Caki2 (cell line): ENCODE data around the gene PHF13. TPM values are rescaled to one million over a fixed set of nuclear protein-coding genes. Genes with fewer than 3 reads are reported as not detected.
A peak's percentile ranks its signal among the peaks of the same experiment; 100 is the strongest.
"Not testable (repeated sequence)": the region's sequence is repeated elsewhere in the genome, so short reads cannot be mapped to it uniquely, and the experiment has no call there.

Experiments used
- DNase-seq: peaks from one replicate; pipeline ENCODE4 v3.0.0-alpha.2; 2015; ENCODE audit warnings: low read depth
- in situ Hi-C: cut with HindIII; loops from 2 replicates; pipeline ENCODE4 v1.10.0; 2016; ENCODE audit warnings: low sequenced_read_pairs, low pct_unique_long_range_greater_than_20kb, mixed read lengths
- total RNA-seq: library from RNA; depleted of rRNA; stranded (reverse); fragments of >200 nt; shearing (Covaris generic); gene quantifications from 2 replicates; pipeline ENCODE4 v1.2.3, GENCODE V29; 2014; ENCODE audit warnings: low replicate concordance

Gene PHF13
- total RNA-seq, 1 experiment from 2014 or later, result 11.0 TPM

GRCh38 chr1:6638226-6638625 is 24.7 kb downstream of the PHF13 start:
- DNase-seq, result no peak
- in situ Hi-C loops, result no loop called here

GRCh38 chr1:6640867-6641266 is 27.3 kb downstream of the PHF13 start:
- in situ Hi-C loops, DNase-seq: not testable (repeated sequence)

GRCh38 chr1:6645018-6645417 is 31.5 kb downstream of the PHF13 start:
- in situ Hi-C loops, result no loop called here
- no peak for DNase-seq

GRCh38 chr1:6646499-6647148 is 33.1 kb downstream of the PHF13 start:
- DNase-seq, result peak; percentile 36
- in situ Hi-C loops, result no loop called here

- in situ Hi-C loops, result no loop called here
These were observed 35.0 kb downstream of the PHF13 start for GRCh38 chr1:6648556-6648955.

DNA sequence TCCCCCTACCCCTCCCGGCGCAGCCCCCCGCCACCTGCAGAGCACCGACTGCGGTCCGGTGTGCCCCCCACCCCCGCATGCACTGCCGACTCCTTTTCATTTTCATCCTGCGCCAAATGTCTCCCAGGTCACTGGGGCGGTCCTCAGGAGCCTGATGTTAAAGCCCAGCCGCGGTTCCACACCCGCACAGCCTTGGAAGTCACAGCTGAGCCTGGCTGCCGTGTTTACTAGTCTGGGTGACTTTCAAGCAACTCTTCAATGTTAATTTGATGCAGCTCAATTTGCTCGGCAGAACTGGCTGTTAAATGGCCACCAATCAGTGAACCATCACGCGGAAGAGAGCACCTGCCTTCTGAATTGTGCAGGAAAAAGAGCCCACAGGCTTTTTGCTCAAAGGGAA is 38.4 kb downstream of the PHF13 start:
- in situ Hi-C loops, result no loop called here
- DNase-seq, result no peak

More at GRCh38 chr1:6648556-6648955, 35.0 kb downstream of the PHF13 start:
- no peak for DNase-seq

- no peak for DNase-seq
- in situ Hi-C loops, result no loop called here
These were observed 39.5 kb downstream of the PHF13 start for GRCh38 chr1:6652986-6653385.

GRCh38 chr1:6653436-6654290 is 40.1 kb downstream of the PHF13 start:
- peak; percentile 81 for DNase-seq
- in situ Hi-C loops, result no loop called here

DNA sequence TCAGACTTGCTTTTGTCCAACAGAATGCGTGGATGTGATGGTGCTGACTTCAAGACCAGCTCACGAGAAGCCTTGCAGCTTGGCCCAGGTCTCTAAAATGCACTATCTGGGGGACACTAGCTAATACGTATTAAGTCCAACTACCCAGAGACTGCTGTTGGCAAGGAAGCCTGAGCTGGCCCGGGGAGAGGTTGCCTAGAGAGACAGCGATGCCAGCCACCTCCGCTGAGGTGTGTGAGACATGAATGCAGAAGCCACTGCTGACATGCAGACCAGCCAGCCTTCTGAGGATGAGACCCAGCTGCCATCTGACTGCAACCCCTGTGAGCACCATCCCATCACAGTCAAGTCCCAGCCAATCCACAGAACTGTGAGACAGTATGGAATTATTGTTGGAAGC is 43.6 kb downstream of the PHF13 start:
- DNase-seq, result no peak
- in situ Hi-C loops, result no loop called here

- DNase-seq, result no peak
- in situ Hi-C loops, result no loop called here
These were observed 45.0 kb downstream of the PHF13 start for GRCh38 chr1:6658359-6659060.

GRCh38 chr1:6660415-6661049 is 47.0 kb downstream of the PHF13 start:
- in situ Hi-C loops, result no loop called here

GRCh38 chr1:6662468-6662867 is 48.9 kb downstream of the PHF13 start:
- DNase-seq, in situ Hi-C loops: not testable (repeated sequence)

More at GRCh38 chr1:6660415-6661049, 47.0 kb downstream of the PHF13 start:
- no peak for DNase-seq

- DNase-seq, result no peak
- in situ Hi-C loops, result no loop called here
These were observed 53.2 kb downstream of the PHF13 start for GRCh38 chr1:6666696-6667095.

GRCh38 chr1:6667139-6667538 is 53.6 kb downstream of the PHF13 start:
- DNase-seq, result no peak
- in situ Hi-C loops, result no loop called here

GRCh38 chr1:6668503-6668902 is 55.0 kb downstream of the PHF13 start:
- DNase-seq, result no peak
- in situ Hi-C loops, result no loop called here

DNA sequence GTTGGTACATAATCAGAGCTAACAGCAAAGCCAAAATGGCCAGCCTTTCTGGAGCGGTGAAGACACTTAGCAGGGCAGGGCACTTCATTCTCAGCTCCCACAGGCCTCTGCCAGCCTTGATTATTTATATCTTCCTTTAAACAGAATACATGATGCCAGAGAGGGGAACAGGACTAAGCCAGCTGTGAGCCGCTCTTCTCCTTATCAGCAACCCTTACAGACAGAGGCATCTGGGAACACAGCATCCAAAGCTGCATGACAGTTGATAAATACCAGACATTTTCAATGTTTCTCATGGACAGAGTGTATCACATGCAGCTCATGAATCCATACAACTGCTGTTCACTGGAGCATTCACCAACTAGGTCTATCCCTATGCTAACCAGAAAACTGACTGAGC is 59.0 kb downstream of the PHF13 start:
- in situ Hi-C loops, result no loop called here
- DNase-seq, result no peak
